HG03025 (cell line): ENCODE measurements around the gene LRRFIP1.

Source experiments
- ATAC-seq: cut with Tn5 transposase; IDR thresholded peaks from one replicate; pipeline ENCODE4 v1.9.1; 2021; ENCODE audit warnings: mild to moderate bottlenecking, moderate library complexity; ENCODE audit not compliant: unreplicated experiment, low FRiP score

LRRFIP1 gene

DNA sequence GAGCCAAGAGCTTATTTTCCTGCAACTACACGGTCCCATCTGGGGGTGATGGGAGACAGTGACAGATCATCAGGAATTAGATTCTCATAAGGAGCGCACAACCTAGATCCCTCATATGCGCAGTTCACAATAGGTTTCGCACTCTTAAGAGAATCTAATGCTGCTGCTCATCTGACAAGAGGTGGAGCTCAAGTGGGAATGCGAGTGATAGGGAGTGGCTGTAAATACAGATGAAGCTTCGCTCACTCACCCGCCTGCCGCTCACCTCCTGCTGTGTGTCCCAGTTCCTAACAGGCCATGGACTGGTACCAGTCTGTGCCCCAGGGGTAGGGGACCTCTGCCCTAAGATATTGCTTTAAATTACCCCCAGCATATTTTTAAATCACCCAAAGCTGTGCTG lies 10.8 kb downstream of the LRRFIP1 start:
- no peak for ATAC-seq

DNA sequence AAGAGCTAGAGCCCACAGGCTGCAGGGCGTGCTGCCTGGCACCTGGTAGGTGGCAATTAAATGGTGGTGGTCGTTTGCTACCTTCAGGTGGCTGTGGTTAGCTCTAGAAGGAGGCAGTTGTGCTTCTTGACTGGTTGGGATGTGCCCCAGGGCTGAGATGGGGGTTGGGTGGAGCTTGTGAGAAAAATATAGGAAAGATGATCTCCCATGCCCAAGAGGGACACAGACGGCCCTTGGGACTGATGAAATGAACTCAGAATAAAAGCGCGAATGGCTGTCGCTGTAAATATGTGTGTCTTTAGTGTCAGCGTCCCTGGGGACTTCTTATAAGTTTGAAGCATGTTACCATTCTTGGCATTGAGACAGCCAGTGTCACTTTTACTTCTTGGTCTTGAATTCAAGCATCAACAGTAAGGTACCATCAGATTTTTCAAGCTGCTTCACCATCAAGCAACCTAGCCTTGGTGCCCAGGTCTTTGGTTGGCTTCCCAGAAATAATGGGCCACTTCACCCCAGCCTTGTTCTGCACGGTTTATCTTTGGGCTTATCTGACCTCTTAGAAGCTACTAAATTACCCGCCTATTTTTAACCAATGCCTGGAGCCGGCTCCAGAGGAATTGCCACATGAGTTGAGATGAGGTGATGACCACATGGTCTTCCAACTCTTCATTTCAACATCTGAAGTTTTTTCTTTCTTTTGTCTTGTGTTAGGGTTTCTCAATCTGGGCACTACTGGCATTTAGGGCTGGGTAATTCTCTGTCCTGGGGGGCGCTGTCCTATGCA lies 11.9 kb downstream of the LRRFIP1 start:
- no peak for ATAC-seq

DNA sequence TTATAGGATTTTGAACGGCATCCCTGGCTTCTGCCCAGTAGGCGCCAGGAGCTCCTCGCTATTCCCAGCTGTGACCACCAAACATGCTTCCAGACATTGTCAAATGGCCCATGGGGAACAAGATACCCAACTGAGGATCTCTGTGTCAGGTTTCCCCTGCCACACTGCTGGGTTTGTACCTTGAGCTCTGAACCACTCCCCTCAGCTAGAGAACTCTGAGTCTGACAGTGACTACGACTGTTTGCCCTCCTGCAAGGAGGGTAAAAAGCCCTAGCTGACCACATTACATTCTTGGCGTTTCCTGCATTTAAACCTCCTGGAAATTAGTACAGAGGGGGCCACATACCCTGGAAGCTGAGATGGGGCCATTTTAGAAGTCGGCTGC lies 12.4 kb downstream of the LRRFIP1 start:
- no peak for ATAC-seq

DNA sequence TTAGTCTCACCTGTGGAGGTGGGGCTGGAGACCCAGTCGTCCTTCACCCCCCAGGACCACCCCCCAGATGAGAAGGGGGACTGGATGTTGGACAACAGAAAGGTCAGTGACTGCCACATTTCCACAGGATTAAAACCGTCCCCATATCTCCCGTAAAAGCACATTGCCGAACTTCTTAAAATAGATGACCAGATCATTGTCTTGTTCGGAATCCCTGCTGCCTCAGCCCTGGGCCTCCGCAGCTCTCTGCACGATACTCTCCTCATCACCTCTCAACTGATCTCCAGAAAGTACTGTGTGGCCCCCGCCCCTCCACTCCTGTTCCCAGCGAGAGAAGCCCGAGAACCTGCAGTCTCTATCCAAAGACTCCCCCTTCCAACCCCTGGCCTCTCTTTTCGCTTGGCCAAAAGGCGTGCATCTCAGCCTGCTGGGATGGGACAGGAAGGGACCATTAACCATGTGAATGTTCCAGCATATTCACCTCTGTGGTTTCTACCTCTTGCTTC lies 13.2 kb downstream of the LRRFIP1 start:
- ATAC-seq, result no peak

DNA sequence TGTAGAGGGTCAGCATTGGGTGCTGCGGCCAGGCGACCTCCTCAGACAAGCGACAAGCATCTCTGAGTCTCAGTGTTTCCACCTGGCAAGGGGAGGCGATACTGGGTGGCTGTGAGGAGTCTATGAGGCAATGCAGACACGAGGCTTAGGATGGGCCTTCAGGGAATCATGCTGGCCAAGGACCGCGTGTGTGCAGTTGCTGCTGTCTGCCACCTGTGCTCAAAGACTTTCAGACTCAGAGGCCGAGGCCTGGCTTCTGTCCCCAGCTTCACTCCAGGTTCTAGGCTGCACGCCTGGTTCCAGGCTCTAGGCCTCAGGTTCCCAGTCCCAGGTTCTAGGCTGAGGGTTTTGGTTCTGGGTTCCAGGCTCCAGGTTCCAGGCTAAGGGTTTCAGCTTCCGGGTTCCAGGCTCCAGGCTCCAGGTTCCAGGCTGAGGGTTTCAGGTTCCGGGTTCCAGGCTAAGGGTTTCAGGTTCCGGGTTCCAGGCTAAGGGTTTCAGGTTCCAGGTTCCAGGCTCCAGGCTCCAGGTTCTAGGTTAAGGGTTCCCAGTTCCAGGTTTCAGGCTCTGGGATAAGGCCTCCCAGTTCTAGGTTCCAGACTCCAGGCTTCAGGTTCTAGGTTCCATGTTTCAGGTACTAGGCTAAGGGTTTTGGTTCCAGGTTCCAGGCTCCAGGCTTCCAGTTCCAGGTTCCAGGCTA lies 14.8 kb downstream of the LRRFIP1 start:
- no peak for ATAC-seq

DNA sequence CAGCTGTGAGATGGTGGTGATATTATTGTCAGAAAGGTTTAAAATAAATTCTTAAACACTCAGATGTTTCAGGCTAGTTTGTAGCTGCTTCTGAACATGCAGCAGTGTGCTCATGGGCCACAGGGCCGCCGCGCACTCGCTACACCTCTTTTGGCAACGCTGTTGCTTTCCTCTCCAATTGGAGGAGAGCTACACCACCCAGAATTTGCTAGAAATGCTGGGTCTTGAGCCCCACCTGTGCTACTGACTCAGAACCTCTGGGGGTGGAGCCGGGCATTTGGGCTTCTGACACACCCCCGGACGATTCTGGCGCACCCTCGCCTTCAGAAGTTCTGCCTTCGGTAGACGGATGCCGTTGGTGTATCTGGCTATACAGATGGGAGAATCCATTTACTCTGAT lies 15.7 kb downstream of the LRRFIP1 start:
- no peak for ATAC-seq

DNA sequence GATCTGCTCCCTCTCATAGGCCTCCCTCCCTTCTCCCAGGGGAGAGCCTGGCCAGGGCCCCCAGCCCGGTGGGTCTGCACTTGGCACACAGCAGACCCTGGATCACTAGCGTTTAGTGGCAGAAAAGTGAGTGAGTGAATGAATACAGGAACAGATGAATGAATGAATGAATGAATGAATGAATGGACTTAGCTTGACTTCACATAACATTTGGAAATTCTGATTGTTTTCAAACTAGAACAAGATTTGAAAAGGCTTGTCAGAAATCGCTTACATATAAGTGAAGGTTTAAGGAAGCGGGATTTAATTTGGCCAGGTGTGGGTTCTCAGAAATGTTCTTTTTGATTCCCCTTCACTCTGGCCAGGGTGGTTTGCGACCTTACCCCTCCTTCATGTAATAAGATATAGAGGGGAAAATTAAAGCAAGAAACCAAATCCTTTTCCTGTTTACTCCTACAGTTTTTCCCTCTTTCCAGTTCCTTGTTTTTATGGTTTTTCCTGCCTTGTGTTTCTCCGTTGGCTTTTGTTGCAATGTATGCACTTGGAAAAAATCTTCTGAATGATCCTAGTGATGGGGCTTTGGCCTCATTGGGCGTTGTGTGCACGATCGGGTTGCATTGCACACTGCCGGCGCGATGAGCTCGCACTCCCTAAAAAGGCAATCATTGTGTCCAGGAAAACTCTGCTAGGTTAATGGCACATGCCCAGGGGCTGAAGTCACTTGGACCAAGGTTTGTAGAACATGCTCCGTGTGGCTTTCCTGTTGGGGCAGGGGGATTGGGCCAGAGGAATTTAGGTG lies 16.4 kb downstream of the LRRFIP1 start:
- no peak for ATAC-seq

DNA sequence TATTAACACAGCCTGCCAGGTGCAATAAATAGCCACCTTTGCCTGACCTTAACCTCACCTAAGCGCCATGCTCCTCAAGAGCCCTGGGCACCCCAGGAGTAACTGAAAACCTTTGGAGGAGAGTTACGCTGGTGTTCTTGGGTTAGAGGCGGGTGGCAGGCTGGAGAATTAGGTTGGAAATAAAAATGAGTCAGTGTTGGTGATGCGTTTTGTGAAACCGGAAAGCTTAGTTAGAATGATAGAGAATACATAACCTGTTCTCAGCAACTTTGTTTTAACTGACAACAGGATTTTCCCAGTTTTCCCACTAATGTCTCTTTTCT lies 17.0 kb downstream of the LRRFIP1 start:
- no peak for ATAC-seq

DNA sequence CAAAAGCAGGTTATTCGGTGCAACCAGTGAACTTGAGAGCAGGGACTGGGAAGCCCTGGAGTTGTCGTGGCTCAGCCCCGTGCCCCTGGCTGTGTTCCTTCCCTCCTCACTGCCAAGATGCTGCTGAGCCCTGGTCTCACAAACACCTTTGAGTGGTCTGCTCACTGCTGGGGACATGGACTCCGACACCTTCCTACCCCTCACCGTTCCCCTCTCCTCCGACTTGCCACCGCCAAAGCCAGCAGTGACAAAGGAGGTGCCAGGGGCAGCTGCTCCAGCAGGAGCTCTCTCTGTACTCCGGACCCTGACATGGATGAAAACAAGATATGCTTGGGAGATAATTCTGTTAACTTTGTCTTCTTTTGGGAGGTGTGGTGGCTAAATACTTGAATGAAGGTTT lies 17.9 kb downstream of the LRRFIP1 start:
- ATAC-seq, result no peak

DNA sequence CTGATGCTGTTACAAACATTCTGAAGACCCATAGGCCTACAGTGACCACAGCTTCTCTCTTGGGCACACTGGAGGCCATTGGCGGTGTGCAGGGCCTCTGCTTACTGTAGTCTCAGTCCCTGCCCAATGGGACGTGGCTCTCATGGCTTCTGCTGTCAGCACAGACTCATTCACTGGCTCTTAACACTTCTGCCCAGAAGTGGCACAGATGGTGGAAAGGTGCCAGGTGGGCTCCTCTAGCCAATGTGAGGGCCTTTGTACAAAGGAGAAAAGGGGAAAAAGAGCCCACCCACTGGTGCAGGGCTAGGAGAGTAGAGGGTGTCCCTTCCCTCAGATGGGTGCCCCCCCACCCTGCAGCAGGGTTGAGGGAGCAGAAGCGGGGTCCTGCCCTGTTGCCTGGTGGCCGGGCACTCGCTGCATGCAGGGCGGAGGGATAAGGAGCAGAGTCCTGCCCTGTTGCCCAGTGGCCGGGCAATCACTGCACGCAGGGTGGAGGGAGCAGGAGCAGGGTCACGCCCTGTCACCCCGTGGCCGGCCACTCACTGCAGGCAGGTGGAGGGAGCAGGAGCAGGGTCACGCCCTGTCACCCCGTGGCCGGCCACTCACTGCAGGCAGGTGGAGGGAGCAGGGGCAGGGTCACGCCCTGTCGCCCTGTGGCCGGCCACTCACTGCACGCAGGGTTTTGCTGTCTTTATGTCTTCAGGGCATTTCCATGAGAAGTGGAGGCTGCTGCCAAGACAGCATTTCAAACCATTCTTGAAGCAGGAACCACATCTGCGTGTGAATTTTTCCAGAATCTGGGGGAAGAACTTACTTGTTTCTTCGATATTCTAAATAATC lies 20.0 kb downstream of the LRRFIP1 start:
- no peak for ATAC-seq

DNA sequence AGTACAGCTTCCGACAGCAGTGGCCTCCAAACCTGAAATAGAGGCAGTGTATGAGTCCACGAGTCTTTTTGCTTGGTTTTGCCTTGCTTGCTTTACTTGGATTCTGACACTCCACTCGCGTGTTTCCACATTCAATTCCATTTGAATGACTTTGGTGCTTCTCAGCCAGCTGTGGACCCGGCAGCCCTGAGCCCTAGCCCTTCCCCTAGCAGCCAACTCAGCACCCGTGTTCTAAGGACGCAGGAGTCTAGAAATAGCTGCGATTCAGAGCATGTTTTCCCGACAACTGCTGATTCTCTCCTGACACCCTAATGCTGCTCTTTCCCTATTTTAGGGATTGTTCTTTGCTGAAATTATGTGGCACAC lies 20.6 kb downstream of the LRRFIP1 start:
- no peak for ATAC-seq

DNA sequence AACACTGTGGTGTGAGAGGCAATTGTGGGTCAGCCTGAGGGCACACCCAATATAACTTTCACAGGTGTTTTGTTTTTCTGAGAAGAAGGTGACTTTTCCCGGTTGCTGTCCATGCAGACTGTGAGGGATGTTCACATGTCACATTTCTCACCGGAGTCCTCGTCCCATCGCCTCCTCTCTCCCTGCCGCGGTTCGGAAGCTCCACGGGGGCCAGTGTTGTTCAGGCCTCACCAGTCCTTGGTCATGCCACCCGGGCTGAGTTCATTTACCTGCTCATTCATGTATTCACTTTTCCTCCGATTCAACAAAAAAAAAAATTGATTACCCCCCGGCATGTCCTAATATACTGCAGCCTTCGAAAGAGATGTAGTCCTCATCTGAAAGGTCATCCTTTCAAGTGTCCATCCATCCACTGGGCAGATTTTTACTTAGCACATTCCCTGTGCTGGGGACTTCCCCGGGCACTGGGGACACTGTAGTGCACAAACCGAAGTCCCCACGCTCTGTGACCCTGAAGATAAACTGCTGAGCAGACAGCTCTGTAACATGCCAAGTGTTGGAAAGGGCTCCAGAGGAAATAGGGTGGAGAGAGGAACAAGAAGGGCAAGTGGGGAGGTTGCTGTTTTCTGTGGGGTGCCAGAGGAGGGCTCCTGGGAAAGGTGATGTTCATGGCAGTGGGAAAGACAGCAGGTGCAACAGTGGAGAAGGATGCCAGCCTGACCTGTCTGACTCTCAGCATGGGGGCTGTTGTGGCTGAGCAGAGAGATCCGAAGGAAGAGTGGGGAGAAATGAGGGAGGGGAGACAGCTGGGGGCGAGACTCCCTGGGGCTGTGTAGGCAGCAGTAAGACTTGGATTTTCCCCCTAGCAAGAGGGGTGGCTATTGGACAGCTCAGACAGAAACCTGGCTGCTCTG lies 22.4 kb downstream of the LRRFIP1 start:
- no peak for ATAC-seq

DNA sequence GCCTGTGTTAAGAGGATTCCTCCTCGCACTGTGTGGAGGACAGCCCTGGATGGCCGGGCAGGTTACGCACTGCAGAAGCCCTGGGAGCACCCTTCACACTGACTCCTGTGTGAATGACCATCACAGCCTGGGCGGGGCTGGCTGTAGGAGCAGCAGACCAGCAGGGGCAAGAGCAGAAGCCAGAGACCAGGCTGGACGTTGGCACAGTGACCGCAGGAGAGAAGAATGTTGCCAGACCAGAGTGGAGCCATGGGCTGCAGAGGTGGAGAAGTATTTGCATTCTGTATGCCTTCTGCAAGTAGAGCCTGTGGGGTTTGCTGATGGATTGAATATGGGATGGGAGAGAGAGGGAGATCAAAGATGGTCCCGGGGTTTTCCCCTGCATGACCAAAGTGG lies 23.1 kb downstream of the LRRFIP1 start:
- ATAC-seq, result no peak

DNA sequence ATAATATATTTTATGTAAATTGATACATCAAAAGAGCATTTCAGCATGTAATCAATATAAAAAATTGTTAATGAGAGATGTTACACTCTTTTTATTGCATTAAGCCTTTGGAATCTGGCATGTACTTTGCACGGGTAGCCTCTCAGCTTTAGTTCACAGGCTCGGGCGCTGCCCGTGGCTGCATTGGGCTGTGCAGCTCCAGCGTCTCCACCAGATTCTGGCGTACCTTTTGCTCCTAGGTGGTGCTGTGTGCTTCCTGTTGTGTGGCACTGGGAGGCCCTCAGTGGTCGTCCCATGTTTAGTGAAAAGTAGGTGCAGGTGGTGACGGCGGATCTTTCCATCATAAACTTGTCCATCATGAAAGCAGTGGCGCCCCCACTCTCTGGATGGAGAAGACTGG lies 24.4 kb downstream of the LRRFIP1 start:
- no peak for ATAC-seq

DNA sequence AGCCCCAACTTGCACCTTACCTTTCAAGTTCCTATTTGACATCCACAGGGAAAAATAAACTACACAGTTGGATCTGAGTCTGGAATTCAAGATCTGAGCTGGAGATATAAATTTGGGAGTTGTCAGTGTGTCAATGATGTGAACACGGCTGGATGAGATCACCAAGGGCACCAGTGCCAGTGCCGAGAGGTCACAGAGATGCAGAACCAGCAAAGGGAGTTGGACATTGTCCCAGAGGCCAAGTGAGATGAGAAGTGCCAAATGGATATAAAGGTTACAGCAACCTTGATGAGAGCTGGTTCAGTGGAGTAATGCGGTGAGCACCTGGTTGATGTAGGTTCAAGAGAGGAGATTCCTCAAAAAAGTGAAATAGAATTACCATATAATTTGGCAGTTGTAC lies 24.8 kb downstream of the LRRFIP1 start:
- no peak for ATAC-seq

DNA sequence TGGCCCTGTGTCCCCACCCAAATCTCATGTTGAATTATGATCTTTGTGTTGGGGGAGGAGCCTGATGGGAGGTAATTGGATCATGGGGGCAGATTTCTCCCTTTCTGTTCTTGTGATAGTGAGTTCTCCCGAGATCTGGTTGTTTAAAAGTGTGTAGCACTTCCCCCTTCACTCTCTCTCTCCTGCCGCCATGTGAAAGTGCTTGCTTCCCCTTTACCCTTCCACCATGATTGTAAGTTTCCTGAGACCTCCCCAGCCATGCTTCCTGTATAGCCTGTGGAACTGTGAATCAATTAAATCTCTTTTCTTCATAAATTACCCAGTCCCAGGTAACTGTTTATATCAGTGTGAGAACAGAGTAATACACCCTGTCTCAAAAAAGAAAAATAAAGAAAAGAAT lies 25.5 kb downstream of the LRRFIP1 start:
- ATAC-seq, result no peak

DNA sequence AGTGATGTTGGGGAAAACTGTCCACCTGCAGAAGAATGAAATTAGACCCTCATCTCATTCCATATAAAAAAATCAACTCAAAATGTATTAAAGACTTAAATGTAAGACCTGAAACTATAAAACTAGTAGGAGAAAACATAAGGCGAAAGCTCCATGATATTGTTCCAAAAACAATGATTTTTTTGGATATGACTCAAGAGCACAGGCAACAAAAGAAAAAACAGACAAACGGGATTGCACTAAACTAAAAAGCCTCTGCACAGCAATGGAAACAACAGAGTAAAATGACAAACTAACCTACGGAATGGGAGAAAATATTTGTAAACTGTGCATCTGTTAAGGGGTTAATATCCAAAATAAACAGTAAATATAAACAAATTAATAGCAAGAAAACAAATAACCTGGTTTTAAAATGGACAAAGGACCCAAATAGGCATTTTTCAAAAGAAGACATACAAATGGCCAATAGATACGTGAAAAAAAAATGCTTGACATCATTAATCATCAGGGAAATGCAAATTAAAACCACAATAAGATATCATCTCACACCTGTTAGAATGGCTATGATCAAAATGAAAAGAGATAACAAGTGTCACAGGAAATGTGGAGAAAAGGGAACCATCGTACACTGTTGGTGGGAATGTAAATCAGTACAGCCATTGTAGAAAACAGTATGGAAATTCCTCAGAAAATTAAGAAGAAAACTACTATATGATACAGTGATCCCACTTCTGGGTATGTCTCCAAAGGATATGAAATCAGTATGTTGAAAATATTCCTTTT lies 26.6 kb downstream of the LRRFIP1 start:
- ATAC-seq, result no peak

DNA sequence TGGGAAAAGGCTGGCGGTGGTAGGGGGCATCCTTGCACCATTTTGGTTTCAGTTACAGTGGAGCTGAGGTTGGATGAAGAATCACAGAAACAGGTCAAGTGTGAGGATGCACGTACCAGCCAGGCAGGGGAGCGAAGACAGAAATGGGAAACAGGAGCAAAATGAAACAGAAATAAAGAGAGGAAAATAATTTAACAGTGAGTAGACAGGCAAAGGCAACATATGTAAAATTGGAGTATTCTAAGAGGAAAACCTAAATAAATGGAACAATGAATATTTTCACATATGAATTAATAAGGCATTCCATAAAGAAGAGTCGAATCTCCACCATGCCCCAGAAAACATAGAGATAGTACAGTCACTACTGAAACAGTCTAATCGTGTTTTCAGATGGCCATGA lies 29.7 kb downstream of the LRRFIP1 start:
- ATAC-seq, result no peak

DNA sequence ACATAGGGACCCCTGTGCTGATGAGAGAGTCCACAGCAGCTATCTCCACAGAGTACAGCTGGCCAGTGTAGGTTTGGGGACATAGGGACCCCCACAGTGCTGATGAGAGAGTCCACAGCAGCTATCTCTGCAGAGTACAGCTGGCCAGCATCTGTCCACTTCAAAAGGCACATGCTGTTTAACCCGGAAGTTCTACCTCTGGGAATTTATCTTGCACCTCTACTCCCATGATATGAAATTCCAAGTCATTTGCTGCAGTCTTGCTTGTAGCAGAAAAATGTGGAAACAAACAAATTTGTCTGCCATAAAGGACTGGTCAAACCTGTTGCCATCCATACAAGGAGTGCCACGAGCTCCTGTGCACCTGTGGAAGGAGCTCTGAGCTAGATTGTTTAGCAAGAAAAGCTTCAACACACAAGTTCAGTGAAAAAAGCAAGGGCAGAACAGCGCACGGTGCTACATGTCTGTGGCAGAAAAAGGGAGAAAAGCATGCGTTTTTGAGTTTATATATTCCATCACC lies 33.1 kb downstream of the LRRFIP1 start:
- ATAC-seq, result no peak
